Aorta (tissue), 5 donors: Measurements from ENCODE around the gene ZNF324. TPM values are rescaled to one million over a fixed set of nuclear protein-coding genes. Genes with fewer than 3 reads are reported as not detected.

ENCODE experiments used
- ATAC-seq: fragments of 200-7000 bp; cut with Tn5 transposase; one replicate; pipeline ENCODE4 v1.9.1; 2022; ENCODE audit warnings: moderate library complexity; ENCODE audit not compliant: low FRiP score
- DNase-seq, 2 donors: peaks; one replicate each; pipeline ENCODE4 v3.0.0-alpha.2; 2020
- H3K27ac ChIP-seq, 2 donors: one replicate each; pipeline ENCODE4 v1.5.1; 2013; ENCODE audit warnings: low read length in 2 of 2, mild to moderate bottlenecking in 2 of 2, moderate library complexity in 2 of 2, control low read depth in 1 of 2, inconsistent platforms in 1 of 2, low read depth in 1 of 2
- H3K27me3 ChIP-seq, 2 donors: one replicate each; pipeline ENCODE4 v1.6.1; 2013; ENCODE audit warnings: control low read depth in 1 of 2, low read length in 1 of 2, mild to moderate bottlenecking in 1 of 2, moderate library complexity in 1 of 2; ENCODE audit not compliant: insufficient read depth in 2 of 2, control insufficient read depth in 1 of 2
- H3K36me3 ChIP-seq, 2 donors: one replicate each; pipeline ENCODE4 v1.6.1; 2013; ENCODE audit warnings: control low read depth in 1 of 2, low read length in 1 of 2, mild to moderate bottlenecking in 1 of 2; ENCODE audit not compliant: insufficient read depth in 2 of 2, control insufficient read depth in 1 of 2
- H3K4me1 ChIP-seq, 2 donors: one replicate each; pipeline ENCODE4 v1.6.1; 2013; ENCODE audit warnings: low read length in 2 of 2, control low read depth in 1 of 2, mild to moderate bottlenecking in 1 of 2, moderate library complexity in 1 of 2; ENCODE audit not compliant: insufficient read depth in 2 of 2, control insufficient read depth in 1 of 2
- H3K4me3 ChIP-seq, 2 donors: one replicate each; pipeline ENCODE4 v1.5.1; 2013; ENCODE audit warnings: low read length in 2 of 2, control low read depth in 1 of 2, mild to moderate bottlenecking in 1 of 2
- H3K9me3 ChIP-seq: one replicate; pipeline ENCODE4 v1.6.1; 2013; ENCODE audit warnings: mild to moderate bottlenecking, low read length; ENCODE audit not compliant: control insufficient read depth
- WGBS, 2 donors: extraction: QIAGEN DNeasy Blood & Tissue Kit; methylation state at CpG; one replicate each; pipeline ENCODE4 v1.1.7; 2013; 5-methylcytosine and 5-hydroxymethylcytosine counted together
- intact Hi-C, 2 donors: fragments of 100-400 bp; cut with DNase I; formaldehyde crosslinking; loops; one replicate each; pipeline versions ENCODE4 v1.14.2 to v1.15.0; 2022
- polyA plus RNA-seq, 2 donors: library from polyadenylated mRNA; stranded (reverse); fragments of 200-250 nt; gene quantifications; one replicate each; pipeline ENCODE4 v1.2.3, GENCODE V29; 2013
- total RNA-seq, 2 donors: library from RNA; stranded (reverse); fragmentation: NEBNext Ultra II Directional; extraction: Animal tissue kit (Norgen Biotek cat#: 25700); gene quantifications; one replicate each; pipeline ENCODE4 v1.2.1, GENCODE V29; 2021
- donor health status: healthy with polysubstance abuse.
- donor health status: Bipolar disorder and iron deficiency.
- donor health status: DM: no; HTN: no; CAD: no.
- donor health status: DM: no; HTN: no; CAD: no.
- donor health status: DM: yes; HTN: yes; CAD: no.

The ZNF324 gene
- total and polyA plus RNA-seq, 4 donors: 2.3 to 14.1 (median 7.7) TPM

DNA sequence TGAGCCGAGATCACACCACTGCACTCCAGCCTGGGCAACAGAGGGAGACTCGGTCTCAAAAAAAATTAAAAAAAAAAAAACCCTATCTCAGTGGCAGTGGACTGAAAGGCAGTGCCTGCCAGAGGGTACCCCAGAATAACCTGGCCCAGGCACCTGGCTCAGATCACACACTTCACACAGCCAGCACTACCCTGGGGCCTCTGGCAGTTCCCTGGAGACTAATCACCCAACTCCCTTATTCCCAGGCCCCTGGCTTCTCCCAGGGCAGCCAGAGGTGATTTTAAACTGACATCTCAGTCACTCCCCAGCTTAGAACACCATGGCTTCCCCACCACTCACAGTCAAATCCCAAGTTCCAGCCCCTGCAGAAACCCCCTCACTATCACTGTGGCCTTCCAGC, 48.4 kb downstream of the ZNF324 start:
- no peak for ATAC-seq
- H3K27me3 ChIP-seq: no peaks in the 10 kb centered on the region
- H3K36me3 ChIP-seq: peaks cover 0 to 4% of the 10 kb centered on the region in 2 donors
- DNase-seq: no peak
- no peak overlapping the region for H3K4me3 ChIP-seq
- intact Hi-C loops: no loop called here
- no peaks in the 10 kb centered on the region for H3K4me1 ChIP-seq
- no peaks in the 10 kb centered on the region for H3K9me3 ChIP-seq
- H3K27ac ChIP-seq: no peak overlapping the region
- 86 to 88% methylated on average over 2 of the region's 2 CpGs for WGBS, 2 donors

- intact Hi-C loops: no loop called here
- no peak overlapping the region for H3K4me3 ChIP-seq
- no peak overlapping the region for H3K27ac ChIP-seq
- no peak for ATAC-seq
- WGBS, 2 donors: 82 to 86% methylated on average over 25 of the region's 25 CpGs
- H3K4me1 ChIP-seq: no peaks in the 10 kb centered on the region
- DNase-seq: no peak
- H3K9me3 ChIP-seq: no peaks in the 10 kb centered on the region
- peaks cover 0 to 4% of the 10 kb centered on the region in 2 donors for H3K36me3 ChIP-seq
- H3K27me3 ChIP-seq: no peaks in the 10 kb centered on the region
These were observed 49.5 kb downstream of the ZNF324 start for GRCh38 chr19:58516246-58516836.

DNA sequence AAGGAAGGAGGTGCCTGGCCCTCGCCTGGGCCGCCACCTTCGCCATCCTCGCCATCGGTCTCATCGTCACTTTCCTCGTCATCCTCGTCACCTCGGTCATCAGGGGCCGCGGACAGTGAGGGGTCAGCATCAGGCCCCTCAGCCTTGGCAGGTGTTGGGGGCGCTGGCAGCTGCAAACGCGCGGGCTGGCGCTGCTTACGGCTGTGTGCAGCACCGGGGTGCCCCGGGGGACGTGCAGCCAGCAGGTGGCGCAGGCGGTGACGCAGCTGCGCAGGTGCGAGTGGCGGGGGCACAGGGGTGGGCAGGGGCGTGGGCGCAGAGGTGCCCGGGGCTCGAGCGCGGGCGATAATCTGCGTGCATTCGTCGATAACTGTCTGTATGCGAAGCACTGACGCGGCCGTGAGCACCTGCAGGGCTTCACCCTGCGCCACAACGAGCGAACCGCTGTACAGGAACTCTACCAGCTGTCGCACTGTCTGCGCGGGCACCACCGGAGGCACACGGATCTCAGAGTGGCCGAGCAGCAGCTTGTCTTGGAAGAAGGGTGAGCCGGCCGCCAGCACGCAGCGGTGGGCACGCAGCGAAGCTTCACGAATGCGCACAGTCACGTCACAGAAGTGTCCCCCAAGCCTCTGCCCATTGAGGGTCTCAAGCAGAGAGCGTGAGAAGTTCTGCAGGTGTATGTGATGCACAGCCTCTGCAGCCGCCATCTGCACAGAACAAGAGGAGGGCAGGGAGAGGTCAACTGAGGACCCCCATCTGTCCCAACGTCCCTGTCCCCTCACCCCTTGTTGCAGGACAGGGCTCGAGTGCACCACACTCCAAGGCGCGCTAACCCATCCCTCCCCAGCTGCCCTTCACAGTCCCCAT, 50.3 kb downstream of the ZNF324 start:
- WGBS, 2 donors: 88 to 90% methylated on average over 65 of the region's 65 CpGs
- no peaks in the 10 kb centered on the region for H3K4me1 ChIP-seq
- intact Hi-C loops: no loop called here
- H3K27me3 ChIP-seq: no peaks in the 10 kb centered on the region
- no peak overlapping the region for H3K4me3 ChIP-seq
- H3K9me3 ChIP-seq: no peaks in the 10 kb centered on the region
- ATAC-seq: no peak
- H3K27ac ChIP-seq: no peak overlapping the region
- H3K36me3 ChIP-seq: peaks cover 0 to 4% of the 10 kb centered on the region in 2 donors
- no peak for DNase-seq

GRCh38 chr19:58518256-58519086, 51.6 kb downstream of the ZNF324 start:
- Histone ChIP-seq H3K27ac (peak overlapping the region; percentile 30 to 83), H3K4me3 (peak overlapping the region; percentile 40 to 50), H3K36me3 (peaks cover 0 to 4% of the 10 kb centered on the region in 2 donors), H3K4me1 (no peaks in the 10 kb centered on the region), H3K27me3 (no peaks in the 10 kb centered on the region), H3K9me3 (no peaks in the 10 kb centered on the region)
- 10 to 12% methylated on average over 22 of the region's 22 CpGs for WGBS, 2 donors
- intact Hi-C loops: loop anchor here in 1 of 2 donors (1.0 kb wide), 1 partner anchor 19 kb away; no protein-coding TSS in a partner anchor
- DNase-seq (no peak), ATAC-seq (no peak)

- WGBS, 2 donors: 0 to 1% methylated on average over 14 of the region's 14 CpGs
- Histone ChIP-seq H3K4me3 (peak overlapping the region; percentile 40 to 50), H3K4me1 (no peaks in the 10 kb centered on the region), H3K9me3 (no peaks in the 10 kb centered on the region), H3K36me3 (peaks cover 0 to 4% of the 10 kb centered on the region in 2 donors), H3K27me3 (no peaks in the 10 kb centered on the region), H3K27ac (peak overlapping the region; percentile 30 to 83)
- ATAC-seq (peak; percentile 78), DNase-seq (peak in 1 of 2 donors; percentile 82)
- intact Hi-C loops: loop anchor here in 1 of 2 donors (1.0 kb wide), 1 partner anchor 20 kb away; no protein-coding TSS in a partner anchor
These were observed 52.1 kb downstream of the ZNF324 start for GRCh38 chr19:58519087-58519354.

DNA sequence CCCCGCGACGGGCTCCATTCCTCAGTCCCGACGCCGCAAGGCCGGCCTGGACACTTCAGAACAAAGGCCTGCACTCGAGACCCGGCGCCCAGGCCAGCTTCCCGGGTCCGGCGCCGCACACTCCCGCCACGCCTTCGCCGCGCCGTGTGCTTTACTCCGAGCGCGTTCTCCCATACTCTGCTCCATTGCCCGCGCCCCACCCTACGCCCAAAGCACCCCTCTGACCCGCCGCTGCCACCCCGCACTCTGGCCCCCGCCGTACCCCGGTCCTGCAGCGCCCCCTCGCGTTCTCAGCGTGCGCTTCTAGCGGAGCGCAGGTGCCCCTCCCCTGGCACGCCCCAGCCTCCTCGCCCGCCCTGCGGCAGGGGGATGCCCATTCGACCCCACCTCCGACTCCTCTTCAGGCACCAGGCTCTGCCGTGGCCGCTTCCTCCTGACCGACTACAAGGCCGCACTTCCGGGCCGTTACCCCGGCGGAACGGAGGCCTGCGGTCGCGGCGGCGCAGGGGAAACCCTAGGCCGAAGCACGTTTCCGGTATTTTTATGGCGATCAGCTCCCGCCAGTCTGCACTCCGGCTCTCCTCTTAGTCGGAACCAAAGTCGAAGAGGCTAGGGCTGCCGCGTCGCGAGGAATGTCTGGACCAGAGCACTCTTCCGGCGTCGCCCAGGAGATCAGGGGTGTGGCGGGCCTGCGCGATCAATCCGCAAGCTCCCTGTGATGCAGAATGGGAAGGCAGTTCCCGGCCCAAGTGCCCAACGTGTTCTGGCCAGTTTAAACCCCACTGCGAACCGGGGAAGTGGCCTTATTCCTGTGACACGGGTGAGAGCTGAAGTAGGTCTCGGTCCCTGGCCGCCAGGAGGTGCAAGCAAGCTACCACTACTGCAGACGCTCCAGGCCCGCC, 52.7 kb downstream of the ZNF324 start, which contains the start of gene ZBTB45:
TSS of gene ZBTB45 (minus strand) at position 456 of the 902 bp plus-strand sequence. CDS start 2,137 bp downstream, outside the sequence.
- DNase-seq: peak; percentile 95 to 96
- Histone ChIP-seq H3K4me3 (peak within 1 kb of the TSS; percentile 40 to 50), H3K27me3 (no peaks in the 10 kb centered on the region), H3K4me1 (no peaks in the 10 kb centered on the region), H3K27ac (peak within 1 kb of the TSS; percentile 30 to 83), H3K9me3 (no peaks in the 10 kb centered on the region), H3K36me3 (peaks cover 0 to 4% of the 10 kb centered on the region in 2 donors)
- WGBS, 2 donors: 0% methylated on average over 82 to 87 of the region's 87 CpGs
- intact Hi-C loops: loop anchor here in 1 of 2 donors (1.0 kb wide), 1 partner anchor 20 kb away; no protein-coding TSS in a partner anchor
- peak; percentile 95 for ATAC-seq

DNA sequence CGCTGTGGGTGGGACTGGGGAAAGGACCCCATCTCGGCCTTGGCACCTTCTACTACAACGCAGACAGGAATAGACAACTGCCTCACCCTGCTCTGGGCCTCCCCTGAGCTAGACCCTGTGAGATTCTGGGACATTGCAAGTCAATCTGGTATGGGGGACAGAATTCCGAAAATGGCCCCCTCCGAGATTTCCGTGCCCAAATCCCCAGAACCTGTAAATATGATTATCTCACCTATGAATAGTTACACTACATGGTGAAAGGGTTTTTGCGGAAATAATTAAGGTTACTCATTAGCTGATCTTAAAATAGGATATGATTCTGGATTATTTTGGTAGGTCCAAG, 53.3 kb downstream of the ZNF324 start:
- no peak for DNase-seq
- Histone ChIP-seq H3K9me3 (no peaks in the 10 kb centered on the region), H3K27ac (peak overlapping the region; percentile 3 to 83), H3K36me3 (peaks cover 0 to 4% of the 10 kb centered on the region in 2 donors), H3K4me3 (peak overlapping the region; percentile 12 to 16), H3K27me3 (no peaks in the 10 kb centered on the region), H3K4me1 (no peaks in the 10 kb centered on the region)
- ATAC-seq: no peak
- 7 to 10% methylated on average over 7 of the region's 7 CpGs for WGBS, 2 donors
- intact Hi-C loops: no loop called here

GRCh38 chr19:58521651-58522050, 54.8 kb downstream of the ZNF324 start:
- 27 to 45% methylated on average over 4 of the region's 4 CpGs for WGBS, 2 donors
- Histone ChIP-seq H3K36me3 (peaks cover 0 to 4% of the 10 kb centered on the region in 2 donors), H3K9me3 (no peaks in the 10 kb centered on the region), H3K4me1 (no peaks in the 10 kb centered on the region), H3K27ac (no peak overlapping the region), H3K4me3 (no peak overlapping the region), H3K27me3 (no peaks in the 10 kb centered on the region)
- DNase-seq (no peak), ATAC-seq (no peak)
- intact Hi-C loops: no loop called here
